Neural cell (in vitro differentiated cells): Measurements from ENCODE around the gene SMIM31. TPM values are rescaled to one million over a fixed set of nuclear protein-coding genes. Genes with fewer than 3 reads are reported as not detected.

Experiments used
- H2AFZ ChIP-seq: fragments of 200-600, 300-800 bp; sonication (generic), shearing (Covaris generic); 2 replicates; pipeline ENCODE4 v1.6.0; 2014; ENCODE audit warnings: low read depth, mild to moderate bottlenecking, antibody characterized with exemption, low read length, moderate library complexity
- H3F3A ChIP-seq: fragments of 200-600 bp; shearing (Covaris generic); 2 replicates; pipeline ENCODE4 v1.6.1; 2016; ENCODE audit warnings: mild to moderate bottlenecking, moderate library complexity, mixed read lengths, antibody characterized with exemption, low read length; ENCODE audit not compliant: insufficient read depth, poor library complexity, severe bottlenecking
- H3K27ac ChIP-seq: fragments of 200-600, 300-800 bp; sonication (generic), shearing (Covaris generic); 2 replicates; pipeline ENCODE4 v1.5.1; 2014; ENCODE audit warnings: mild to moderate bottlenecking, low read length, moderate library complexity
- H3K27me3 ChIP-seq: fragments of 300-800, 200-600 bp; sonication (generic), shearing (Covaris generic); 2 replicates; pipeline ENCODE4 v1.6.0; 2014; ENCODE audit warnings: mild to moderate bottlenecking, low read depth, low read length, moderate library complexity; ENCODE audit not compliant: insufficient read depth
- H3K36me3 ChIP-seq: fragments of 300-800, 200-600 bp; sonication (generic), shearing (Covaris generic); 2 replicates; pipeline ENCODE4 v1.5.1; 2014; ENCODE audit warnings: mild to moderate bottlenecking, antibody characterized with exemption, low read length, moderate library complexity; ENCODE audit not compliant: insufficient read depth
- H3K4me2 ChIP-seq: fragments of 300-800, 200-600 bp; sonication (generic), shearing (Covaris generic); 2 replicates; pipeline ENCODE4 v1.6.0; 2014; ENCODE audit warnings: mild to moderate bottlenecking, low read length
- H3K4me3 ChIP-seq: fragments of 300-800, 200-600 bp; sonication (generic), shearing (Covaris generic); 2 replicates; pipeline ENCODE4 v1.5.1; 2014; ENCODE audit warnings: mild to moderate bottlenecking, low read length, moderate library complexity
- H3K79me2 ChIP-seq: fragments of 200-600 bp; shearing (Covaris generic); replicated peaks from 2 replicates; pipeline ENCODE4 v1.6.0; 2014; ENCODE audit warnings: mild to moderate bottlenecking, low read length, moderate library complexity; ENCODE audit not compliant: insufficient read depth
- H3K9ac ChIP-seq: fragments of 300-800, 200-600 bp; sonication (generic), shearing (Covaris generic); 2 replicates; pipeline ENCODE4 v1.6.1; 2016; ENCODE audit warnings: mild to moderate bottlenecking, low read length, mixed read lengths
- H3K9me2 ChIP-seq: fragments of 200-600 bp; shearing (Covaris generic); 2 replicates; pipeline ENCODE4 v1.6.1; 2016; ENCODE audit warnings: mild to moderate bottlenecking, low read length, mixed read lengths; ENCODE audit not compliant: insufficient read depth
- H3K9me3 ChIP-seq: fragments of 200-600, 300-800 bp; sonication (generic), shearing (Covaris generic); 2 replicates; pipeline ENCODE4 v1.6.1; 2016; ENCODE audit warnings: mild to moderate bottlenecking, mixed run types, low read length, moderate library complexity, mixed read lengths
- H4K20me1 ChIP-seq: fragments of 200-600 bp; shearing (Covaris generic); 2 replicates; pipeline ENCODE4 v1.6.1; 2016; ENCODE audit warnings: mild to moderate bottlenecking, mixed run types; ENCODE audit not compliant: insufficient read depth
- CTCF ChIP-seq: fragments of 450-650 bp; IDR thresholded peaks from 2 replicates; pipeline ENCODE4 v1.5.1; 2014; ENCODE audit warnings: antibody characterized with exemption, mild to moderate bottlenecking, moderate library complexity; ENCODE audit not compliant: poor library complexity, severe bottlenecking
- EP300 ChIP-seq: fragments of 450-650 bp; conservative IDR thresholded peaks from 2 replicates; pipeline ENCODE4 v1.6.1; 2014; ENCODE audit warnings: antibody characterized with exemption, mild to moderate bottlenecking, moderate library complexity; ENCODE audit not compliant: poor library complexity, severe bottlenecking
- EZH2 ChIP-seq: fragments of 200-600, 300-800 bp; shearing (Covaris generic), sonication (generic); IDR thresholded peaks from 2 replicates; pipeline ENCODE4 v1.6.1; 2014; ENCODE audit warnings: antibody characterized with exemption, low read length, borderline replicate concordance, mild to moderate bottlenecking; ENCODE audit not compliant: insufficient read depth, poor library complexity, severe bottlenecking
- MXI1 ChIP-seq: fragments of 450-650 bp; conservative IDR thresholded peaks from 2 replicates; pipeline ENCODE4 v1.6.1; 2014; ENCODE audit warnings: antibody characterized with exemption, mild to moderate bottlenecking; ENCODE audit not compliant: poor library complexity, severe bottlenecking
- POLR2AphosphoS5 ChIP-seq: IDR thresholded peaks from 2 replicates; pipeline ENCODE4 v1.6.1; 2012
- RAD21 ChIP-seq: fragments of 450-650 bp; conservative IDR thresholded peaks from 2 replicates; pipeline ENCODE4 v1.6.1; 2014; ENCODE audit warnings: antibody characterized with exemption, mild to moderate bottlenecking, moderate library complexity
- SMC3 ChIP-seq: fragments of 450-650 bp; conservative IDR thresholded peaks from 2 replicates; pipeline ENCODE4 v1.6.1; 2014; ENCODE audit warnings: antibody characterized with exemption, mild to moderate bottlenecking, moderate library complexity; ENCODE audit not compliant: poor library complexity
- TAF1 ChIP-seq: IDR thresholded peaks from 2 replicates; pipeline ENCODE4 v1.6.1; 2012; ENCODE audit warnings: low read depth
- polyA plus RNA-seq: library from polyadenylated mRNA; depleted of rRNA; stranded (reverse); fragments of >200 nt; gene quantifications from 2 replicates; pipeline ENCODE4 v1.2.3, GENCODE V29; 2014
- TF ChIP-seq, protein P1 (sequence below): IDR thresholded peaks from 2 replicates; pipeline ENCODE4 v1.6.1; 2012; ENCODE audit warnings: borderline replicate concordance

The SMIM31 gene
- polyA plus RNA-seq, 1 donor from 2014 or later: not detected

- no peak overlapping the region for H3K4me3 ChIP-seq
- no peak overlapping the region for H2AFZ ChIP-seq
- no peaks in the 10 kb centered on the region for H3F3A ChIP-seq
- no peaks in the 10 kb centered on the region for H3K36me3 ChIP-seq
- H3K9me2 ChIP-seq: no peaks in the 10 kb centered on the region
- no peak for TF ChIP-seq EP300
- TF ChIP-seq, protein P1, sequence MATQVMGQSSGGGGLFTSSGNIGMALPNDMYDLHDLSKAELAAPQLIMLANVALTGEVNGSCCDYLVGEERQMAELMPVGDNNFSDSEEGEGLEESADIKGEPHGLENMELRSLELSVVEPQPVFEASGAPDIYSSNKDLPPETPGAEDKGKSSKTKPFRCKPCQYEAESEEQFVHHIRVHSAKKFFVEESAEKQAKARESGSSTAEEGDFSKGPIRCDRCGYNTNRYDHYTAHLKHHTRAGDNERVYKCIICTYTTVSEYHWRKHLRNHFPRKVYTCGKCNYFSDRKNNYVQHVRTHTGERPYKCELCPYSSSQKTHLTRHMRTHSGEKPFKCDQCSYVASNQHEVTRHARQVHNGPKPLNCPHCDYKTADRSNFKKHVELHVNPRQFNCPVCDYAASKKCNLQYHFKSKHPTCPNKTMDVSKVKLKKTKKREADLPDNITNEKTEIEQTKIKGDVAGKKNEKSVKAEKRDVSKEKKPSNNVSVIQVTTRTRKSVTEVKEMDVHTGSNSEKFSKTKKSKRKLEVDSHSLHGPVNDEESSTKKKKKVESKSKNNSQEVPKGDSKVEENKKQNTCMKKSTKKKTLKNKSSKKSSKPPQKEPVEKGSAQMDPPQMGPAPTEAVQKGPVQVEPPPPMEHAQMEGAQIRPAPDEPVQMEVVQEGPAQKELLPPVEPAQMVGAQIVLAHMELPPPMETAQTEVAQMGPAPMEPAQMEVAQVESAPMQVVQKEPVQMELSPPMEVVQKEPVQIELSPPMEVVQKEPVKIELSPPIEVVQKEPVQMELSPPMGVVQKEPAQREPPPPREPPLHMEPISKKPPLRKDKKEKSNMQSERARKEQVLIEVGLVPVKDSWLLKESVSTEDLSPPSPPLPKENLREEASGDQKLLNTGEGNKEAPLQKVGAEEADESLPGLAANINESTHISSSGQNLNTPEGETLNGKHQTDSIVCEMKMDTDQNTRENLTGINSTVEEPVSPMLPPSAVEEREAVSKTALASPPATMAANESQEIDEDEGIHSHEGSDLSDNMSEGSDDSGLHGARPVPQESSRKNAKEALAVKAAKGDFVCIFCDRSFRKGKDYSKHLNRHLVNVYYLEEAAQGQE: no peak
- TF ChIP-seq TAF1: no peak
- no peak for TF ChIP-seq POLR2AphosphoS5
- TF ChIP-seq SMC3: no peak
- TF ChIP-seq CTCF: no peak
- TF ChIP-seq MXI1: no peak
- no peak for TF ChIP-seq RAD21
- no peak for TF ChIP-seq EZH2
- H3K79me2 ChIP-seq: no peaks in the 10 kb centered on the region
- no peaks in the 10 kb centered on the region for H3K9me3 ChIP-seq
- no peak overlapping the region for H3K27ac ChIP-seq
- H3K9ac ChIP-seq: no peak overlapping the region
- H3K27me3 ChIP-seq: no peaks in the 10 kb centered on the region
- no peaks in the 10 kb centered on the region for H4K20me1 ChIP-seq
- H3K4me2 ChIP-seq: no peak overlapping the region
Observed at GRCh38 chr4:164807611-164808010, 53.7 kb downstream of the SMIM31 start.

DNA sequence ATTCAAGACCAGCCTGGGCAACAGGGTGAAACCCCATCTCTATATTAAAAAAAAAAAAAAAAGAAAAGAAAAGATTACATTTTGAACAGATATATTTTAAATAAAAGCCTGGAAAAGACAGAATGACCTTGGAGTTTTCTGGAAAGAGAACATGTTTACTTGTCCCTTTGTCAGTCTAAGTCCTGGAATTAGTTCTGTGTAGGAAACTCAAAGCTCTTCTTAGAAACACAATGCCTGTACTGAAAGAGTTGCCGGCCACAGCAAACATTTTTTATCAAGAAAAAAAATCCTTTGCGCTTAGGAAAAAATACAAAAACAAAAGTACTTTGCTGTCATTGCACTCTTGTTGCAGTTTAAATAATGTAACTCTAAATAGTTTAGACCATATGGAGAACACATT lies 59.6 kb downstream of the SMIM31 start:
- Histone ChIP-seq H3K4me3 (no peak overlapping the region), H3K9ac (no peak overlapping the region), H3K27me3 (no peaks in the 10 kb centered on the region), H3K79me2 (no peaks in the 10 kb centered on the region), H3K36me3 (no peaks in the 10 kb centered on the region), H3F3A (no peaks in the 10 kb centered on the region), H4K20me1 (no peaks in the 10 kb centered on the region), H3K9me3 (no peaks in the 10 kb centered on the region), H3K9me2 (no peaks in the 10 kb centered on the region), H3K27ac (no peak overlapping the region), H2AFZ (no peak overlapping the region), H3K4me2 (no peak overlapping the region)
- TF ChIP-seq CTCF (no peak), EZH2 (no peak), POLR2AphosphoS5 (no peak), RAD21 (no peak), TAF1 (no peak), SMC3 (no peak), MXI1 (no peak), EP300 (no peak)
- TF ChIP-seq, protein P1: no peak
